Measurements from ENCODE around the gene NPBWR2.
A peak's percentile ranks its signal among the peaks of the same experiment; 100 is the strongest.

NPBWR2 gene

GRCh38 chr20:64083804-64084684, 23.3 kb downstream of the NPBWR2 start, which contains the start of gene LKAAEAR1:
Gene LKAAEAR1, minus strand, starts transcription at chr20:64084398. Its CDS starts 179 bp downstream, at chr20:64084219.
- no peak for DNase-seq (ENCODE audit: low spot score)

GRCh38 chr20:64083378-64083803, 24.0 kb downstream of the NPBWR2 start:
- DNase-seq (ENCODE audit: low spot score) = peak; percentile 73

- no peak for DNase-seq (ENCODE audit: low spot score)
Measured at GRCh38 chr20:64082820-64083377, 24.5 kb downstream of the NPBWR2 start.

- no peak for DNase-seq (ENCODE audit: low spot score)
Measured at GRCh38 chr20:64082126-64082731, 25.1 kb downstream of the NPBWR2 start.

GRCh38 chr20:64081624-64081964, 25.8 kb downstream of the NPBWR2 start:
- no peak for DNase-seq (ENCODE audit: low spot score)

- DNase-seq (ENCODE audit: low spot score) = no peak
Measured at GRCh38 chr20:64080813-64081623, 26.3 kb downstream of the NPBWR2 start.

- no peak for DNase-seq (ENCODE audit: low spot score)
Measured at GRCh38 chr20:64080013-64080812, 27.2 kb downstream of the NPBWR2 start, which contains the start of gene OPRL1. Gene OPRL1, plus strand, starts transcription at chr20:64080082. Its CDS starts 12,639 bp downstream, at chr20:64092721.

GRCh38 chr20:64079273-64080012, 27.9 kb downstream of the NPBWR2 start, which contains the start of gene RGS19:
Gene RGS19, minus strand, starts transcription at chr20:64079518. Its CDS starts 2,632 bp downstream, at chr20:64076886.
- peak; percentile 74 for DNase-seq (ENCODE audit: low spot score)

GRCh38 chr20:64078934-64079272, 28.5 kb downstream of the NPBWR2 start:
- no peak for DNase-seq (ENCODE audit: low spot score)

GRCh38 chr20:64077876-64078551, 29.4 kb downstream of the NPBWR2 start:
- no peak for DNase-seq (ENCODE audit: low spot score)

GRCh38 chr20:64077541-64077875, 29.9 kb downstream of the NPBWR2 start:
- DNase-seq (ENCODE audit: low spot score) = no peak

- DNase-seq (ENCODE audit: low spot score) = no peak
Measured at GRCh38 chr20:64077094-64077493, 30.3 kb downstream of the NPBWR2 start.

- no peak for DNase-seq (ENCODE audit: low spot score)
Measured at GRCh38 chr20:64076061-64076997, 31.0 kb downstream of the NPBWR2 start.

- no peak for DNase-seq (ENCODE audit: low spot score)
Measured at GRCh38 chr20:64075556-64075955, 31.8 kb downstream of the NPBWR2 start.

- DNase-seq (ENCODE audit: low spot score) = no peak
Measured at GRCh38 chr20:64074963-64075362, 32.4 kb downstream of the NPBWR2 start.

- DNase-seq (ENCODE audit: low spot score) = no peak
Measured at GRCh38 chr20:64074184-64074789, 33.1 kb downstream of the NPBWR2 start.

GRCh38 chr20:64073476-64074183, 33.7 kb downstream of the NPBWR2 start:
- DNase-seq (ENCODE audit: low spot score) = no peak
